ENCODE data around the gene RINL.
"Not testable (repeated sequence)": the region's sequence is repeated elsewhere in the genome, so short reads cannot be mapped to it uniquely, and the experiment has no call there.

The RINL gene

DNA sequence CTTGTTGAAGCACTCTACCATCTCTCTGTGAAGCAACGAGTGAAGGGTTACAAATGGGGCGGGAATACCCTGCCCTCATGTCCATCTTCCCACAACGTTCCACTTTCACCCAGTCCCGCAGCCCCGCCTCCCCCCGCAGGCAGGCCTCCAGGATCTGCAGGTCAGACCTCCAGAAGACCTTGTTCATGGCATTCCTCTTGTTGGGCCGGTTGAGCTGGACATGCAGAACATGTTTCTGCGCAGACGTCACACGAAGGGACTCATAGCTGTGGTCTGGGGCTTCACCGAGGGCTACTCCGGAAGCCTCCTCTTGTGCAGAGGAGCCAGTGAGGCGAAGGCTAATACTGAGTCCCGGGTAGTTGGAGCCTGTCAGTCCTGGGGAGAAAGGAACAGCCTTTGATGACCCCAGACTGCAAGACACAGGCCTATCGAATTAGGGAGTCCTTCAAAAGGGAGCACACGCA is 46.9 kb downstream of the RINL start:
- DNase-seq = no peak

DNA sequence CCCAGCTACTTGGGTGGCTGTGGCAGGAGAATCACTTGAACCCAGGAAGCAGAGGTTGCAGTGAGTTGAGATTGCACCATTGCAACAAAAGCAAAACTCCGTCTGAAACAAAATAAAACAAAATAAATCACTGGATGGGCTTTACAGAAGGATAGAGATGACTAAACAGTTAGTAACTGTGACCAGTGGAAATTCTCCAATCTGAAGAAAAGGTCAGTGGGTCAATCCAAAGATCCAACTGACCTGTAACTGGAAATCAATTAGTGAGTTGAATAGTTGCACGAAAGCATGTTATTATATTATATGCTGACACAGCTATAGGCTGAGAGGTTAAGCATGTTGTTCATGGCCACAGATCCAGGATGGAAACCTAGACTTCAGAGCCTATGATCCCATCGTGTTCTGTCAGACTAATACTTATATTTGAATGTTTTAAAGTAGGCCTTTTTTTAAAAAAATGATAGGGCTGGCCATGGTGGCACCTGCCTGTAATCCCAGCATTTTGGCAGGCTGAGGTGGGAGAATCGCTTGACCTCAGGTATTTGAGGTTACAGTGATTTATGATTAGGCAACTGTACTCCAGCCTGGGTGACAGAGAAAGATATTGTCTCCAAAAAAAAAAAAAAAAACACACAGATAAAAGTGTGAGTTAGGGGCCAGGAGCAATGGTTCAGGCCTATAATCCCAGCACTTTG is 47.9 kb downstream of the RINL start:
- DNase-seq = no peak

DNA sequence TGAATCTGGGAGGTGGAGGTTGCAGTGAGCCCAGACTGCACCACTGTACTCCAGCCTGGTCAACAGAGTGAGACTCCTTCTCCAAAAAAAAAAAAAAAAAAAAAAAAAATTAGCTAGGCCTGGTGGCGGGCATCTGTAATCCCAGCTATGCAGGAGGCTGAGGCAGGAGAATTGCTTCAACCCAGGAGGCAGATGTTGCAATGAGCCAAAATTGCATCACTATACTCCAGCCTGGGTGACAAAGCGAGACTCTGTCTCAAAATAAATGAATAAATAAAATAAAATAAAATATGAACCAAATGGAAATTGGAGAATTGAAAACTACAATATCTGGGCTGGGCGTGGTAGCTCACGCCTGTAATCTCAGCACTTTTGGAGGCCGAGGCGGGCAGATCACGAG is 48.9 kb downstream of the RINL start:
- not testable (repeated sequence) for DNase-seq

DNA sequence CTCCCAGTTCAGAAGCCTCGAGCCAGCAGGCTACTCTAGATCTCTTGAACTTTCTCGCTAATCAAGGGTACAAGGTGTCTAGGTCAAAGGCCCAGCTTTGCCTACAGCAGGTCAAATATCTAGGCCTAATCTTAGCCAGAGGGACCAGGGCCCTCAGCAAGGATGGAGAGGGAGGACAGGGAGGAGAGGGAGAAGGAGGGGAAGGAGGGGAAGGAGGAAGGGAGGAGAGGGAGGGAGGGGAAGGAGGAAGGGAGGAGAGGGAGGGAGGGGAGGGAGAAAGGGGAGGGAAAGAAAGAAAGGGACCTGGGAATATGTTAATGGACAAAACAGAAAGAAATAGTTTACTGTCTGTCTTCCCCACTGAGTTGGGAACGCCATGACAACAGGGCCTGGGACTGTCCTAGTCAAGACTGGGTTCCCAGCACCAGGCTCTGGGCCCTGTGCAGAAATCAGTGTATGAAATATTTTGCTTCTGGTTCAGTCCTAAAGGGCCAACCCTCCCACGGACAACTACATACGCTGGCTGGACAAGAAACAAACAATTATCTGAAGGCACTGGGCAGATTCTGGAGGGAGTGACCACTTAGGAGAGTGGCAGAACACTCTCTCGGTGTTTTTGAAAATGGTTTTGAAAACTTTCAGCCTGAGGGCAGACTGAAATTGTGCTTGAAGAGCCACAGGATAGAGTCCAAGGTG is 51.1 kb downstream of the RINL start:
- no peak for DNase-seq

DNA sequence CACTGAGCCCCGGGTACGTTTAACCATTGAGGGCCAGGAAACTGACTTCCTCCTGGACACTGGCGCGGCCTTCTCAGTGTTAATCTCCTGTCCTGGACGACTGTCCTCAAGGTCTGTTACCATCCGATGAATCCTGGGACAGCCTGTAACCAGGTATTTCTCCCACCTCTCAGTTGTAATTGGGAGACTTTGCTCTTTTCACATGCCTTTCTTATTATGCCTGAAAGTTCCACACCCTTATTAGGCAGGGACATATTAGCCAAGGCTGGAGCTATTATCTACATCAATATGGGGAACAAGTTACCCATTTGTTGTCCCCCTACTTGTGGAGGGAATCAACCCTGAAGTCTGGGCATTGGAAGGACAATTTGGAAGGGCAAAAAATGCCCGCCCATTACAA is 52.1 kb downstream of the RINL start:
- DNase-seq = not testable (repeated sequence)

DNA sequence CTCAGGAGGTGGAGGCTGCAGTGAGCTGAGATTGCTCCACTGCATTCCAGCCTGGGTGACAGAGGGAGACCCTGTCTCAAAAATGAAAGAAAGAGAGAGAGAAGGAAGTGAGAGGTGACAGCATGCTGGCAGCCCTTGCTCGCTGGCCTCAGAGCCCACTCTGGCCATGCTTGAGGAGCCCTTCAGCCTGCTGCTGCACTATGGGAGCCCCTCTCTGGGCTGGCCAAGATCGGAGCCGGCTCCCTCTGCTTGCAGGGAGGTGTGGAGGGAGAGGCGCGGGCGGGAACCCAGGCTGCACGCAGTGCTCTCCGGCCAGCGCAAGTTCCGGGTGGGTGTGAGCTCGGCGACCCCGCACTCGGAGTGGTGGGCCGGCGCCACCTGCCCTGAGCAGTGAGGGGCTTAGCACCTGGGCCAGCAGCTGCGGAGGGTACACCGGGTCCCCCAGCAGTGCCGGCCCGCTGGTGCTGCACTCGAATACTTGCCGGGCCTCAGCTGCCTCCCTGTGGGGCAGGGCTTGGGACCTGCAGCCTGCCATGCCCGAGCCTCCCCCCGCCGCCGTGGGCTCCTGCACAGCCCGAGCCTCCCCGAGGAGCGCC is 56.7 kb downstream of the RINL start:
- DNase-seq = not testable (repeated sequence)

DNA sequence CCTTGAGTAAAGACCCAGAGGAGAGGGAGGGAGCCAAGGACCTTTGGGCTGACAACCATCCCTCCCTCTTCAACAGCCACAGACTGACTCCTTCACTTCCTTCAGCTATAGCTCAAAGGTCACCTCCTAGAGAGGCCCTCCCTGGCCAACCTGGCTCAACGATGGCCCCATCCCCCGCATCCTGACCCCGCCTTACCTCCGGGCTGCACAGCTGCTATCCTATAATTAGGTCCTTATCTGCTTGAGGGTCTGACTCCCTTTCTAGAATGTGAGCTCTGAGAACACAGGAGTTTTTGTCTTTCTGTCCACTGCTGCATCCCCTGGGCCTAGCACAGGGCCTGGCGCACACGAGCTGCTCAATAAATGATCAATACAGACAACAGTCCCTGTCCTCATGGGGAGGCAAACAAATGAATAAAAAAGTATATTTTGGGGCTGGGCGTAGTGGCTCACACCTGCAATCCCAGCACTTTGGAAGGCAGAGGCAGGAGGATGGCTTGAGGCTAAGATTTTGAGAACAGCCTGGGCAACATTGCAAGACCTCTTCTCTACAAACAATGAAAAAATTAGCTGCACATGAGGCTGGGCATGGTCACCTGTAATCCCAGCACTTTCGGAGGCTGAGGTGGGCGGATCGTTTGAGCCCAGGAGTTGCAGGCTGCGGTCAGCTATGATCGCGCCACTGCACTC is 58.7 kb downstream of the RINL start:
- no peak for DNase-seq

All from NCI-H1092 treated with DMSO at 0.1 percent for 48 hours (cell line).